Omental fat pad (tissue), 4 donors: ENCODE measurements around the gene CEACAM5. TPM values are rescaled to one million over a fixed set of nuclear protein-coding genes. Genes with fewer than 3 reads are reported as not detected.

Experiments used
- ATAC-seq: fragments of 150-250 bp; one replicate; pipeline ENCODE4 v1.9.1; 2016; ENCODE audit warnings: mild to moderate bottlenecking, moderate library complexity; ENCODE audit not compliant: low FRiP score
- DNase-seq: peaks from one replicate; pipeline ENCODE4 v3.0.0-alpha.2; 2019; ENCODE audit warnings: low spot score
- total RNA-seq, 4 donors: library from RNA; depleted of rRNA; stranded (reverse); fragments of >200 nt; gene quantifications; one replicate each; pipeline ENCODE4 v1.1.0, GENCODE V29; 2016
- TF ChIP-seq, protein P1 (sequence below), 3 donors: fragments of 450-650 bp; IDR thresholded peaks; one replicate each; pipeline ENCODE4 v1.5.1; 2016 to 2017; ENCODE audit warnings: antibody characterized with exemption in 3 of 3, mild to moderate bottlenecking in 3 of 3, moderate library complexity in 2 of 3

CEACAM5 gene
- total RNA-seq, 4 donors from 2014 or later = not detected

DNA sequence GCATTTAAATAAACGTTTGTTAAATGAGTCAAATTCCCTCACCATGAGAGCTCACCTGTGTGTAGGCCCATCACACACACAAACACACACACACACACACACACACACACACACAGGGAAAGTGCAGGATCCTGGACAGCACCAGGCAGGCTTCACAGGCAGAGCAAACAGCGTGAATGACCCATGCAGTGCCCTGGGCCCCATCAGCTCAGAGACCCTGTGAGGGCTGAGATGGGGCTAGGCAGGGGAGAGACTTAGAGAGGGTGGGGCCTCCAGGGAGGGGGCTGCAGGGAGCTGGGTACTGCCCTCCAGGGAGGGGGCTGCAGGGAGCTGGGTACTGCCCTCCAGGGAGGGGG is 8.5 kb upstream of the CEACAM5 start:
- TF ChIP-seq, protein P1, sequence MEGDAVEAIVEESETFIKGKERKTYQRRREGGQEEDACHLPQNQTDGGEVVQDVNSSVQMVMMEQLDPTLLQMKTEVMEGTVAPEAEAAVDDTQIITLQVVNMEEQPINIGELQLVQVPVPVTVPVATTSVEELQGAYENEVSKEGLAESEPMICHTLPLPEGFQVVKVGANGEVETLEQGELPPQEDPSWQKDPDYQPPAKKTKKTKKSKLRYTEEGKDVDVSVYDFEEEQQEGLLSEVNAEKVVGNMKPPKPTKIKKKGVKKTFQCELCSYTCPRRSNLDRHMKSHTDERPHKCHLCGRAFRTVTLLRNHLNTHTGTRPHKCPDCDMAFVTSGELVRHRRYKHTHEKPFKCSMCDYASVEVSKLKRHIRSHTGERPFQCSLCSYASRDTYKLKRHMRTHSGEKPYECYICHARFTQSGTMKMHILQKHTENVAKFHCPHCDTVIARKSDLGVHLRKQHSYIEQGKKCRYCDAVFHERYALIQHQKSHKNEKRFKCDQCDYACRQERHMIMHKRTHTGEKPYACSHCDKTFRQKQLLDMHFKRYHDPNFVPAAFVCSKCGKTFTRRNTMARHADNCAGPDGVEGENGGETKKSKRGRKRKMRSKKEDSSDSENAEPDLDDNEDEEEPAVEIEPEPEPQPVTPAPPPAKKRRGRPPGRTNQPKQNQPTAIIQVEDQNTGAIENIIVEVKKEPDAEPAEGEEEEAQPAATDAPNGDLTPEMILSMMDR (IDR thresholded peaks at IDR 0.05) = no peak
- DNase-seq (no peak), ATAC-seq (no peak)

DNA sequence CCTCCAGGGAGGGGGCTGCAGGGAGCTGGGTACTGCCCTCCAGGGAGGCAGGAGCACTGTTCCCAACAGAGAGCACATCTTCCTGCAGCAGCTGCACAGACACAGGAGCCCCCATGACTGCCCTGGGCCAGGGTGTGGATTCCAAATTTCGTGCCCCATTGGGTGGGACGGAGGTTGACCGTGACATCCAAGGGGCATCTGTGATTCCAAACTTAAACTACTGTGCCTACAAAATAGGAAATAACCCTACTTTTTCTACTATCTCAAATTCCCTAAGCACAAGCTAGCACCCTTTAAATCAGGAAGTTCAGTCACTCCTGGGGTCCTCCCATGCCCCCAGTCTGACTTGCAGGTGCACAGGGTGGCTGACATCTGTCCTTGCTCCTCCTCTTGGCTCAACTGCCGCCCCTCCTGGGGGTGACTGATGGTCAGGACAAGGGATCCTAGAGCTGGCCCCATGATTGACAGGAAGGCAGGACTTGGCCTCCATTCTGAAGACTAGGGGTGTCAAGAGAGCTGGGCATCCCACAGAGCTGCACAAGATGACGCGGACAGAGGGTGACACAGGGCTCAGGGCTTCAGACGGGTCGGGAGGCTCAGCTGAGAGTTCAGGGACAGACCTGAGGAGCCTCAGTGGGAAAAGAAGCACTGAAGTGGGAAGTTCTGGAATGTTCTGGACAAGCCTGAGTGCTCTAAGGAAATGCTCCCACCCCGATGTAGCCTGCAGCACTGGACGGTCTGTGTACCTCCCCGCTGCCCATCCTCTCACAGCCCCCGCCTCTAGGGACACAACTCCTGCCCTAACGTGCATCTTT is 7.8 kb upstream of the CEACAM5 start:
- DNase-seq (no peak), ATAC-seq (no peak)
- TF ChIP-seq, protein P1 (IDR thresholded peaks at IDR 0.05) = no peak

DNA sequence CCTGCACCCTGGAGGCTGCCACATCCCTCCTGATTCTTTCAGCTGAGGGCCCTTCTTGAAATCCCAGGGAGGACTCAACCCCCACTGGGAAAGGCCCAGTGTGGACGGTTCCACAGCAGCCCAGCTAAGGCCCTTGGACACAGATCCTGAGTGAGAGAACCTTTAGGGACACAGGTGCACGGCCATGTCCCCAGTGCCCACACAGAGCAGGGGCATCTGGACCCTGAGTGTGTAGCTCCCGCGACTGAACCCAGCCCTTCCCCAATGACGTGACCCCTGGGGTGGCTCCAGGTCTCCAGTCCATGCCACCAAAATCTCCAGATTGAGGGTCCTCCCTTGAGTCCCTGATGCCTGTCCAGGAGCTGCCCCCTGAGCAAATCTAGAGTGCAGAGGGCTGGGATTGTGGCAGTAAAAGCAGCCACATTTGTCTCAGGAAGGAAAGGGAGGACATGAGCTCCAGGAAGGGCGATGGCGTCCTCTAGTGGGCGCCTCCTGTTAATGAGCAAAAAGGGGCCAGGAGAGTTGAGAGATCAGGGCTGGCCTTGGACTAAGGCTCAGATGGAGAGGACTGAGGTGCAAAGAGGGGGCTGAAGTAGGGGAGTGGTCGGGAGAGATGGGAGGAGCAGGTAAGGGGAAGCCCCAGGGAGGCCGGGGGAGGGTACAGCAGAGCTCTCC is 6.9 kb upstream of the CEACAM5 start:
- ATAC-seq = no peak
- TF ChIP-seq, protein P1 (IDR thresholded peaks at IDR 0.05) = no peak
- DNase-seq = no peak

DNA sequence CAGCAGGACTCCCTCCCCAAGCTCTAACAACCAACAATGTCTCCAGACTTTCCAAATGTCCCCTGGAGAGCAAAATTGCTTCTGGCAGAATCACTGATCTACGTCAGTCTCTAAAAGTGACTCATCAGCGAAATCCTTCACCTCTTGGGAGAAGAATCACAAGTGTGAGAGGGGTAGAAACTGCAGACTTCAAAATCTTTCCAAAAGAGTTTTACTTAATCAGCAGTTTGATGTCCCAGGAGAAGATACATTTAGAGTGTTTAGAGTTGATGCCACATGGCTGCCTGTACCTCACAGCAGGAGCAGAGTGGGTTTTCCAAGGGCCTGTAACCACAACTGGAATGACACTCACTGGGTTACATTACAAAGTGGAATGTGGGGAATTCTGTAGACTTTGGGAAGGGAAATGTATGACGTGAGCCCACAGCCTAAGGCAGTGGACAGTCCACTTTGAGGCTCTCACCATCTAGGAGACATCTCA is 6.2 kb upstream of the CEACAM5 start:
- TF ChIP-seq, protein P1 (IDR thresholded peaks at IDR 0.05) = no peak
- DNase-seq = no peak
- no peak for ATAC-seq

DNA sequence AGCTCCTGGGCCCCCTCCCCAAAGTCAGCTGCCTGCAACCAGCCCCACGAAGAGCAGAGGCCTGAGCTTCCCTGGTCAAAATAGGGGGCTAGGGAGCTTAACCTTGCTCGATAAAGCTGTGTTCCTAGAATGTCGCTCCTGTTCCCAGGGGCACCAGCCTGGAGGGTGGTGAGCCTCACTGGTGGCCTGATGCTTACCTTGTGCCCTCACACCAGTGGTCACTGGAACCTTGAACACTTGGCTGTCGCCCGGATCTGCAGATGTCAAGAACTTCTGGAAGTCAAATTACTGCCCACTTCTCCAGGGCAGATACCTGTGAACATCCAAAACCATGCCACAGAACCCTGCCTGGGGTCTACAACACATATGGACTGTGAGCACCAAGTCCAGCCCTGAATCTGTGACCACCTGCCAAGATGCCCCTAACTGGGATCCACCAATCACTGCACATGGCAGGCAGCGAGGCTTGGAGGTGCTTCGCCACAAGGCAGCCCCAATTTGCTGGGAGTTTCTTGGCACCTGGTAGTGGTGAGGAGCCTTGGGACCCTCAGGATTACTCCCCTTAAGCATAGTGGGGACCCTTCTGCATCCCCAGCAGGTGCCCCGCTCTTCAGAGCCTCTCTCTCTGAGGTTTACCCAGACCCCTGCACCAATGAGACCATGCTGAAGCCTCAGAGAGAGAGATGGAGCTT is 4.7 kb upstream of the CEACAM5 start:
- DNase-seq (no peak), ATAC-seq (no peak)
- TF ChIP-seq, protein P1 (IDR thresholded peaks at IDR 0.05) = no peak

DNA sequence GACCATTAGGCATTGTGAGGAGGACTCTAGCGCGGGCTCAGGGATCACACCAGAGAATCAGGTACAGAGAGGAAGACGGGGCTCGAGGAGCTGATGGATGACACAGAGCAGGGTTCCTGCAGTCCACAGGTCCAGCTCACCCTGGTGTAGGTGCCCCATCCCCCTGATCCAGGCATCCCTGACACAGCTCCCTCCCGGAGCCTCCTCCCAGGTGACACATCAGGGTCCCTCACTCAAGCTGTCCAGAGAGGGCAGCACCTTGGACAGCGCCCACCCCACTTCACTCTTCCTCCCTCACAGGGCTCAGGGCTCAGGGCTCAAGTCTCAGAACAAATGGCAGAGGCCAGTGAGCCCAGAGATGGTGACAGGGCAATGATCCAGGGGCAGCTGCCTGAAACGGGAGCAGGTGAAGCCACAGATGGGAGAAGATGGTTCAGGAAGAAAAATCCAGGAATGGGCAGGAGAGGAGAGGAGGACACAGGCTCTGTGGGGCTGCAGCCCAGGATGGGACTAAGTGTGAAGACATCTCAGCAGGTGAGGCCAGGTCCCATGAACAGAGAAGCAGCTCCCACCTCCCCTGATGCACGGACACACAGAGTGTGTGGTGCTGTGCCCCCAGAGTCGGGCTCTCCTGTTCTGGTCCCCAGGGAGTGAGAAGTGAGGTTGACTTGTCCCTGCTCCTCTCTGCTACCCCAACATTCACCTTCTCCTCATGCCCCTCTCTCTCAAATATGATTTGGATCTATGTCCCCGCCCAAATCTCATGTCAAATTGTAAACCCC is 2.8 kb upstream of the CEACAM5 start:
- TF ChIP-seq, protein P1 (IDR thresholded peaks at IDR 0.05) = no peak
- DNase-seq (no peak), ATAC-seq (no peak)
